ENCODE measurements around the gene DUSP22. TPM values are rescaled to one million over a fixed set of nuclear protein-coding genes. Genes with fewer than 3 reads are reported as not detected.

DUSP22 gene
- total RNA-seq, 1 experiment from 2014 or later, result 19.2 TPM

DNA sequence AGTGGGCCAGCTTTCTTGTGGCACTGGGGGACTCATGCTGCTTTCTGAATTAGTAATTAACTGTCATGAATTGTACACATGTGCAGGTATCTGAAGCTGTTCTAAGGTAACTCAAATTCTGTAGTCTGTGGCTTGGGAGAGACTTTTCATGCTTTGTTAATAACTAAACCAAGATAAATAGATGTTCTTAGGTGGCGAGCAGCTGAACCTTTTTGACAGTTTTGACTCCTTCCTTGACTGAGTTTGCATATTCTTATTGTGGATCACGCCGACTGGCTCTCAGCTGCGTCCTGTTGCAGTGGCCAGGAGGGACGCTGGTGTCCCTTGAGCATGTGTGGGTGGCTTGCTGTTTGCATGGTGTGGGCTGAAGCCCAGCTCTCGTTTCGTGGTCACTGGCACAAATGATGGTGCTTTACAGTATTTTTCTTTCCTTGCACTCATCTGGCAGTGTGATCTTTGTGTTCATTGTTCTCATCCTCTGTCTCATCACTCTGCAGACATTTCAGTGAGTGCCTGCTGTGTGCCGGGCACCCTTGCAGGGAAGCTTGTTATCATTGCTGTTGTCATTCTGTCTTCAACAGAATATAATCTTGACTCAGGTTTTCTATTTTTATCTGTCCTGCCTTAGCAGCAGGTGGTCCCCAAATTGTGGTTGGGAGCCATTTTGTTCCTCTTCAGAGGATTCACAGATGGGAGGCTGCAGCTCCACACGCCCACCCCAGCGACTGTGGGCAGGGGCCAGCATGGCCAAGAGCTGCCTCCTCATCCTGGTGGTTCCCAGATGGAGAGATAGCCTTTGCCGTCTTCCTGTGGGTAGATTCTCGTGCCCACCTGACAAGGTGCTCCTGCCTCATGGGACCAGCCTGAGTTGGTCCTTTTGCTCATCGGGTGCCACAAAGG is 39.6 kb downstream of the DUSP22 start:
- POLR2A ChIA-PET, result no interaction called here
- Histone ChIP-seq H3K4me2 (ENCODE audit: low read length) (no peak overlapping the region), H4K20me1 (ENCODE audit: insufficient read depth) (no peaks in the 10 kb centered on the region), H3K27me3 (ENCODE audit: insufficient read depth, low read length) (no peaks in the 10 kb centered on the region), H3K9me2 (ENCODE audit: insufficient read depth) (no peaks in the 10 kb centered on the region), H3K79me2 (ENCODE audit: insufficient read depth, low read length) (no peaks in the 10 kb centered on the region), H3K36me3 (ENCODE audit: control insufficient read depth in 1 of 2, insufficient read depth in 2 of 2, low read length in 2 of 2) (no peaks in the 10 kb centered on the region), H3K4me1 (ENCODE audit: control insufficient read depth in 1 of 2, insufficient read depth in 2 of 2, low read length in 2 of 2) (no peaks in the 10 kb centered on the region), H3K27ac (ENCODE audit: low read depth, low read length) (no peak overlapping the region), H3K9ac (ENCODE audit: low read length) (no peak overlapping the region), H3K9me3 (ENCODE audit: control insufficient read depth in 1 of 2, insufficient read depth in 1 of 2, low read depth in 1 of 2, low read length in 2 of 2) (no peaks in the 10 kb centered on the region; a peak in 1 of 4 replicates), H2AFZ (ENCODE audit: low read depth, low read length, poor library complexity, severe bottlenecking) (no peak overlapping the region), H3K4me3 (replicated peaks in 1 of 2; ENCODE audit: low read depth in 1 of 2, low read length in 2 of 2) (no peak overlapping the region)
- TF ChIP-seq SRF (IDR thresholded peaks at IDR 0.05; ENCODE audit: low read depth) (no peak), SIN3A (IDR thresholded peaks at IDR 0.05; ENCODE audit: low read depth) (no peak), ZNF274 (IDR thresholded peaks at IDR 0.05; ENCODE audit: low read depth, low read length) (no peak), SP1 (IDR thresholded peaks at IDR 0.05; ENCODE audit: low read depth) (no peak), ELF1 (IDR thresholded peaks at IDR 0.05; ENCODE audit: borderline replicate concordance, low read depth) (no peak)
- TF ChIP-seq, protein P1, sequence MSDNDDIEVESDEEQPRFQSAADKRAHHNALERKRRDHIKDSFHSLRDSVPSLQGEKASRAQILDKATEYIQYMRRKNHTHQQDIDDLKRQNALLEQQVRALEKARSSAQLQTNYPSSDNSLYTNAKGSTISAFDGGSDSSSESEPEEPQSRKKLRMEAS (IDR thresholded peaks at IDR 0.05), result no peak
- intact Hi-C loops (cut with micrococcal nuclease), result no loop called here
- DNase-seq (ENCODE audit: low read depth, low spot score), result no peak
- no TSS peak for BruUV-seq (replicated peaks)
- CTCF ChIA-PET, result no interaction called here
- RAD21 ChIA-PET (ENCODE audit: low non-redundant PET in 1 of 2, low total read pairs in 2 of 2, uncharacterized antibody in 2 of 2, unreplicated experiment in 2 of 2), result no interaction called here
- ATAC-seq, result no peak

DNA sequence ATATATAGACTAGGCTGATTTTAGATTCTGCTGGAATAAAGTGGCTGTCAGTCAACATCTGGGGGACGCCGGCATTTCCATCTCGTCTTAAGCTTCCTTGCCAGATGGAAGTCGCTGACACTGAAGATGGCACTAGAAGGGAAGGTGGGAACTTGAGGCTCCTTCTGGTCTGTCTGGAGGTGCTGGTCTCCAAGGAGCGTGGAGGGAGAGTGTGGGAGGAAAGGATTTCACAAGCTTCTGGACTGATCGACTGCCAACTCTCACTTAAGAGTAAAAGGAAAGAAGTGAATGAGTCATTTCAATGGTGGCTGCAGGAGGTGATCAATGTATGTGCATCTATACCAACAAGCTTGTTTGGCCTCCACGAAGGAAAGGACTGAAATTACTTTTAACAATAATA is 40.4 kb downstream of the DUSP22 start:
- Histone ChIP-seq H3K9me3 (ENCODE audit: control insufficient read depth in 1 of 2, insufficient read depth in 1 of 2, low read depth in 1 of 2, low read length in 2 of 2) (no peaks in the 10 kb centered on the region; a peak in 1 of 4 replicates), H3K27ac (ENCODE audit: low read depth, low read length) (no peak overlapping the region), H3K27me3 (ENCODE audit: insufficient read depth, low read length) (no peaks in the 10 kb centered on the region), H2AFZ (ENCODE audit: low read depth, low read length, poor library complexity, severe bottlenecking) (no peak overlapping the region), H4K20me1 (ENCODE audit: insufficient read depth) (no peaks in the 10 kb centered on the region), H3K4me1 (ENCODE audit: control insufficient read depth in 1 of 2, insufficient read depth in 2 of 2, low read length in 2 of 2) (no peaks in the 10 kb centered on the region), H3K9ac (ENCODE audit: low read length) (no peak overlapping the region), H3K9me2 (ENCODE audit: insufficient read depth) (no peaks in the 10 kb centered on the region), H3K4me3 (replicated peaks in 1 of 2; ENCODE audit: low read depth in 1 of 2, low read length in 2 of 2) (no peak overlapping the region), H3K36me3 (ENCODE audit: control insufficient read depth in 1 of 2, insufficient read depth in 2 of 2, low read length in 2 of 2) (no peaks in the 10 kb centered on the region), H3K79me2 (ENCODE audit: insufficient read depth, low read length) (no peaks in the 10 kb centered on the region), H3K4me2 (ENCODE audit: low read length) (no peak overlapping the region)
- ChIA-PET POLR2A (no interaction called here), CTCF (no interaction called here), RAD21 (ENCODE audit: low non-redundant PET in 1 of 2, low total read pairs in 2 of 2, uncharacterized antibody in 2 of 2, unreplicated experiment in 2 of 2) (no interaction called here)
- ATAC-seq (no peak), DNase-seq (ENCODE audit: low read depth, low spot score) (no peak)
- BruUV-seq (replicated peaks), result no TSS peak
- intact Hi-C loops (cut with micrococcal nuclease), result no loop called here
- TF ChIP-seq YY1 (IDR thresholded peaks at IDR 0.05; ENCODE audit: extremely low read depth, insufficient replicate concordance, low read depth, low read length) (no peak), RAD21 (IDR thresholded peaks at IDR 0.05; ENCODE audit: low read depth) (no peak), SIN3A (IDR thresholded peaks at IDR 0.05; ENCODE audit: low read depth) (no peak), EGR1 (IDR thresholded peaks at IDR 0.05; ENCODE audit: low read depth) (no peak), TCF7L2 (IDR thresholded peaks at IDR 0.05; ENCODE audit: borderline replicate concordance, extremely low read depth, insufficient read depth, insufficient read length) (no peak), JUND (IDR thresholded peaks at IDR 0.05) (no peak), CEBPB (IDR thresholded peaks at IDR 0.05; ENCODE audit: low read depth) (no peak), SP1 (IDR thresholded peaks at IDR 0.05; ENCODE audit: low read depth) (no peak), SRF (IDR thresholded peaks at IDR 0.05; ENCODE audit: low read depth) (no peak)
- TF ChIP-seq, protein P2, sequence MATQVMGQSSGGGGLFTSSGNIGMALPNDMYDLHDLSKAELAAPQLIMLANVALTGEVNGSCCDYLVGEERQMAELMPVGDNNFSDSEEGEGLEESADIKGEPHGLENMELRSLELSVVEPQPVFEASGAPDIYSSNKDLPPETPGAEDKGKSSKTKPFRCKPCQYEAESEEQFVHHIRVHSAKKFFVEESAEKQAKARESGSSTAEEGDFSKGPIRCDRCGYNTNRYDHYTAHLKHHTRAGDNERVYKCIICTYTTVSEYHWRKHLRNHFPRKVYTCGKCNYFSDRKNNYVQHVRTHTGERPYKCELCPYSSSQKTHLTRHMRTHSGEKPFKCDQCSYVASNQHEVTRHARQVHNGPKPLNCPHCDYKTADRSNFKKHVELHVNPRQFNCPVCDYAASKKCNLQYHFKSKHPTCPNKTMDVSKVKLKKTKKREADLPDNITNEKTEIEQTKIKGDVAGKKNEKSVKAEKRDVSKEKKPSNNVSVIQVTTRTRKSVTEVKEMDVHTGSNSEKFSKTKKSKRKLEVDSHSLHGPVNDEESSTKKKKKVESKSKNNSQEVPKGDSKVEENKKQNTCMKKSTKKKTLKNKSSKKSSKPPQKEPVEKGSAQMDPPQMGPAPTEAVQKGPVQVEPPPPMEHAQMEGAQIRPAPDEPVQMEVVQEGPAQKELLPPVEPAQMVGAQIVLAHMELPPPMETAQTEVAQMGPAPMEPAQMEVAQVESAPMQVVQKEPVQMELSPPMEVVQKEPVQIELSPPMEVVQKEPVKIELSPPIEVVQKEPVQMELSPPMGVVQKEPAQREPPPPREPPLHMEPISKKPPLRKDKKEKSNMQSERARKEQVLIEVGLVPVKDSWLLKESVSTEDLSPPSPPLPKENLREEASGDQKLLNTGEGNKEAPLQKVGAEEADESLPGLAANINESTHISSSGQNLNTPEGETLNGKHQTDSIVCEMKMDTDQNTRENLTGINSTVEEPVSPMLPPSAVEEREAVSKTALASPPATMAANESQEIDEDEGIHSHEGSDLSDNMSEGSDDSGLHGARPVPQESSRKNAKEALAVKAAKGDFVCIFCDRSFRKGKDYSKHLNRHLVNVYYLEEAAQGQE (IDR thresholded peaks at IDR 0.05; ENCODE audit: low read depth), result no peak
- TF ChIP-seq, protein P3, sequence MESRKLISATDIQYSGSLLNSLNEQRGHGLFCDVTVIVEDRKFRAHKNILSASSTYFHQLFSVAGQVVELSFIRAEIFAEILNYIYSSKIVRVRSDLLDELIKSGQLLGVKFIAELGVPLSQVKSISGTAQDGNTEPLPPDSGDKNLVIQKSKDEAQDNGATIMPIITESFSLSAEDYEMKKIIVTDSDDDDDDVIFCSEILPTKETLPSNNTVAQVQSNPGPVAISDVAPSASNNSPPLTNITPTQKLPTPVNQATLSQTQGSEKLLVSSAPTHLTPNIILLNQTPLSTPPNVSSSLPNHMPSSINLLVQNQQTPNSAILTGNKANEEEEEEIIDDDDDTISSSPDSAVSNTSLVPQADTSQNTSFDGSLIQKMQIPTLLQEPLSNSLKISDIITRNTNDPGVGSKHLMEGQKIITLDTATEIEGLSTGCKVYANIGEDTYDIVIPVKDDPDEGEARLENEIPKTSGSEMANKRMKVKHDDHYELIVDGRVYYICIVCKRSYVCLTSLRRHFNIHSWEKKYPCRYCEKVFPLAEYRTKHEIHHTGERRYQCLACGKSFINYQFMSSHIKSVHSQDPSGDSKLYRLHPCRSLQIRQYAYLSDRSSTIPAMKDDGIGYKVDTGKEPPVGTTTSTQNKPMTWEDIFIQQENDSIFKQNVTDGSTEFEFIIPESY (IDR thresholded peaks at IDR 0.05; ENCODE audit: extremely low read depth, insufficient replicate concordance, low read length), result no peak
